ENCODE data around the gene KRT36.

The KRT36 gene

GRCh38 chr17:41500131-41500911 lies 10.6 kb upstream of the KRT36 start:
- DNase-seq, result no peak

GRCh38 chr17:41499714-41500113 lies 10.0 kb upstream of the KRT36 start:
- no peak for DNase-seq

GRCh38 chr17:41498276-41498675 lies 8.6 kb upstream of the KRT36 start:
- DNase-seq, result no peak

- DNase-seq, result peak; percentile 65
Observed at GRCh38 chr17:41496803-41497484, 7.2 kb upstream of the KRT36 start.

- no peak for DNase-seq
Observed at GRCh38 chr17:41494524-41494923, 4.8 kb upstream of the KRT36 start.

- peak; percentile 24 for DNase-seq
Observed at GRCh38 chr17:41492771-41493170, 3.1 kb upstream of the KRT36 start.

- DNase-seq, result no peak
Observed at GRCh38 chr17:41492351-41492750, 2.6 kb upstream of the KRT36 start.

- no peak for DNase-seq
Observed at GRCh38 chr17:41491476-41491875, 1.8 kb upstream of the KRT36 start.

GRCh38 chr17:41490000-41490990 lies 585 bp upstream of the KRT36 start:
- no peak for DNase-seq

GRCh38 chr17:41486809-41487530 lies 2.7 kb downstream of the KRT36 start:
- DNase-seq, result no peak

- no peak for DNase-seq
Observed at GRCh38 chr17:41486316-41486715, 3.4 kb downstream of the KRT36 start.

GRCh38 chr17:41484920-41485904 lies 4.5 kb downstream of the KRT36 start:
- no peak for DNase-seq

- peak; percentile 57 for DNase-seq
Observed at GRCh38 chr17:41483991-41484826, 5.5 kb downstream of the KRT36 start.

GRCh38 chr17:41483531-41483930 lies 6.2 kb downstream of the KRT36 start:
- no peak for DNase-seq

- DNase-seq, result no peak
Observed at GRCh38 chr17:41481036-41481435, 8.7 kb downstream of the KRT36 start, which contains the start of gene KRT35. Gene KRT35 (minus strand): TSS chr17:41481151. CDS start chr17:41481097, 54 bp downstream.

GRCh38 chr17:41480581-41480980 lies 9.1 kb downstream of the KRT36 start:
- DNase-seq, result no peak

- no peak for DNase-seq
Observed at GRCh38 chr17:41480136-41480535, 9.6 kb downstream of the KRT36 start.

GRCh38 chr17:41478237-41478636 lies 11.5 kb downstream of the KRT36 start:
- no peak for DNase-seq

- no peak for DNase-seq
Observed at GRCh38 chr17:41476866-41477815, 12.6 kb downstream of the KRT36 start.

All from NCI-H1092 treated with DMSO at 0.1 percent for 48 hours (cell line).